Thyroid gland (tissue), 4 donors: ENCODE data around the gene PLEKHA4. TPM values are rescaled to one million over a fixed set of nuclear protein-coding genes. Genes with fewer than 3 reads are reported as not detected.

Source experiments
- DNase-seq, 2 donors: peaks; one replicate each; pipeline ENCODE4 v3.0.0-alpha.2; 2019
- H3K27ac ChIP-seq, 3 donors: fragments of 200-600 bp; sonication (generic); 1 replicate in 2 of 3; 2 replicates in 1 of 3; pipeline ENCODE4 v1.5.1; 2016 to 2019; ENCODE audit warnings: mild to moderate bottlenecking in 1 of 3, moderate library complexity in 1 of 3
- H3K27me3 ChIP-seq: fragments of 200-600 bp; sonication (generic); one replicate; pipeline ENCODE4 v1.5.1; 2019
- H3K36me3 ChIP-seq, 2 donors: fragments of 200-600 bp; sonication (generic); one replicate each; pipeline ENCODE4 v1.5.1; 2016 to 2019
- H3K4me1 ChIP-seq, 2 donors: fragments of 200-600 bp; sonication (generic); one replicate each; pipeline ENCODE4 v1.5.1; 2017 to 2019
- H3K4me3 ChIP-seq, 3 donors: fragments of 200-600 bp; sonication (generic); replicated peaks in 1 of 3; 1 replicate in 2 of 3; 2 replicates in 1 of 3; pipeline ENCODE4 v1.5.1; 2016; ENCODE audit warnings: mild to moderate bottlenecking in 1 of 3
- H3K9me3 ChIP-seq: fragments of 200-600 bp; sonication (generic); one replicate; pipeline ENCODE4 v1.5.1; 2017
- CTCF ChIP-seq, 6 experiments: fragments of 200-600 bp in 3 of 6; fragments of 450-650 bp in 3 of 6; sonication (generic) in 3 of 6; IDR thresholded peaks; one replicate each; pipeline ENCODE4 v1.5.1; 2016 to 2019; ENCODE audit warnings: antibody characterized with exemption in 6 of 6, mild to moderate bottlenecking in 2 of 6, inconsistent platforms in 1 of 6, moderate library complexity in 1 of 6
- POLR2A ChIP-seq, 2 donors: fragments of 450-650 bp; IDR thresholded peaks; one replicate each; pipeline ENCODE4 v1.6.1; 2017; ENCODE audit warnings: antibody characterized with exemption in 2 of 2, mild to moderate bottlenecking in 2 of 2, moderate library complexity in 1 of 2
- WGBS, 2 donors: methylation state at CpG; one replicate each; pipeline ENCODE4 v1.1.5; 2017; 5-methylcytosine and 5-hydroxymethylcytosine counted together
- intact Hi-C: fragments of 100-400 bp; cut with DNase I; formaldehyde crosslinking; loops from one replicate; pipeline ENCODE4 v1.15.1; 2023
- total RNA-seq, 4 donors: library from RNA; depleted of rRNA; stranded (reverse); fragments of >200 nt; gene quantifications; one replicate each; pipeline ENCODE4 v1.2.3, GENCODE V29; 2016

The PLEKHA4 gene
- total RNA-seq, 4 donors from 2014 or later, result 15.2 to 21.8 (median 19.0) TPM

- H3K27ac ChIP-seq, result peak overlapping the region in 2 of 3 donors; percentile 24 to 56
- intact Hi-C loops, result no loop called here
- TF ChIP-seq POLR2A (IDR thresholded peaks at IDR 0.05) (no peak), CTCF (IDR thresholded peaks at IDR 0.05) (peak in 4 of 6 experiments; percentile 5 to 41 (median 27))
- no peak overlapping the region for H3K4me3 ChIP-seq
- no peaks in the 10 kb centered on the region for H3K36me3 ChIP-seq
- peaks cover 7 to 14% of the 10 kb centered on the region in 2 donors for H3K4me1 ChIP-seq
- peak; percentile 68 to 71 for DNase-seq
- WGBS, 2 donors, result 75% methylated on average over 8 of the region's 8 CpGs
- no peaks in the 10 kb centered on the region for H3K9me3 ChIP-seq
- H3K27me3 ChIP-seq, result no peaks in the 10 kb centered on the region
These were observed 41.8 kb downstream of the PLEKHA4 start for GRCh38 chr19:48826606-48827020.

- WGBS, 2 donors, result 94% methylated on average over 2 of the region's 2 CpGs
These were observed 45.9 kb downstream of the PLEKHA4 start for GRCh38 chr19:48822514-48822913.

GRCh38 chr19:48821633-48822032, 46.8 kb downstream of the PLEKHA4 start:
- 76 to 88% methylated on average over 5 of the region's 5 CpGs for WGBS, 2 donors
- DNase-seq, result no peak
- intact Hi-C loops, result no loop called here
- peaks cover 20 to 29% of the 10 kb centered on the region in 2 donors for H3K4me1 ChIP-seq
- no peaks in the 10 kb centered on the region for H3K36me3 ChIP-seq
- no peak overlapping the region for H3K4me3 ChIP-seq
- TF ChIP-seq CTCF (IDR thresholded peaks at IDR 0.05), result no peak
- no peak for TF ChIP-seq POLR2A (IDR thresholded peaks at IDR 0.05)
- H3K27me3 ChIP-seq, result no peaks in the 10 kb centered on the region
- no peaks in the 10 kb centered on the region for H3K9me3 ChIP-seq
- H3K27ac ChIP-seq, result no peak overlapping the region

More at GRCh38 chr19:48822514-48822913, 45.9 kb downstream of the PLEKHA4 start:
- H3K27me3 ChIP-seq, result no peaks in the 10 kb centered on the region
- H3K4me1 ChIP-seq, result peaks cover 22 to 32% of the 10 kb centered on the region in 2 donors
- DNase-seq, result no peak
- no peak overlapping the region for H3K27ac ChIP-seq
- no peaks in the 10 kb centered on the region for H3K9me3 ChIP-seq
- no peaks in the 10 kb centered on the region for H3K36me3 ChIP-seq
- intact Hi-C loops, result no loop called here
- no peak overlapping the region for H3K4me3 ChIP-seq
- no peak for TF ChIP-seq CTCF (IDR thresholded peaks at IDR 0.05)
- TF ChIP-seq POLR2A (IDR thresholded peaks at IDR 0.05), result no peak

- no peaks in the 10 kb centered on the region for H3K9me3 ChIP-seq
- peaks cover 28% of the 10 kb centered on the region in 2 donors for H3K4me1 ChIP-seq
- TF ChIP-seq CTCF (IDR thresholded peaks at IDR 0.05), result no peak
- TF ChIP-seq POLR2A (IDR thresholded peaks at IDR 0.05), result no peak
- intact Hi-C loops, result no loop called here
- H3K4me3 ChIP-seq, result no peak overlapping the region
- no peaks in the 10 kb centered on the region for H3K36me3 ChIP-seq
- peak; percentile 96 to 97 for DNase-seq
- WGBS, 2 donors, result 17 to 24% methylated on average over 4 of the region's 4 CpGs
- peak overlapping the region; percentile 68 to 75 (median 71) for H3K27ac ChIP-seq
- no peaks in the 10 kb centered on the region for H3K27me3 ChIP-seq
These were observed 49.0 kb downstream of the PLEKHA4 start for GRCh38 chr19:48819366-48819816.

GRCh38 chr19:48818234-48818820, 50.1 kb downstream of the PLEKHA4 start:
- H3K27me3 ChIP-seq, result no peaks in the 10 kb centered on the region
- H3K4me1 ChIP-seq, result peaks cover 28% of the 10 kb centered on the region in 2 donors
- 77 to 79% methylated on average over 9 of the region's 9 CpGs for WGBS, 2 donors
- no peaks in the 10 kb centered on the region for H3K9me3 ChIP-seq
- no peak for DNase-seq
- H3K27ac ChIP-seq, result peak overlapping the region; percentile 62 to 75 (median 68)
- TF ChIP-seq CTCF (IDR thresholded peaks at IDR 0.05) (no peak), POLR2A (IDR thresholded peaks at IDR 0.05) (no peak)
- H3K36me3 ChIP-seq, result no peaks in the 10 kb centered on the region
- no peak overlapping the region for H3K4me3 ChIP-seq
- intact Hi-C loops, result no loop called here
